Measurements from ENCODE around the gene SIRT6.
"Not testable (repeated sequence)": the region's sequence is repeated elsewhere in the genome, so short reads cannot be mapped to it uniquely, and the experiment has no call there.

SIRT6 gene

GRCh38 chr19:4182084-4182810, at the start of gene SIRT6, which contains the start of gene ANKRD24:
Gene SIRT6, minus strand, starts transcription at chr19:4182563. Its CDS starts 24 bp downstream, at chr19:4182539.
Gene ANKRD24, plus strand, starts transcription at chr19:4182689. Its CDS starts 3,737 bp downstream, at chr19:4186426.
- DNase-seq (ENCODE audit: low read depth), result peak; percentile 87

DNA sequence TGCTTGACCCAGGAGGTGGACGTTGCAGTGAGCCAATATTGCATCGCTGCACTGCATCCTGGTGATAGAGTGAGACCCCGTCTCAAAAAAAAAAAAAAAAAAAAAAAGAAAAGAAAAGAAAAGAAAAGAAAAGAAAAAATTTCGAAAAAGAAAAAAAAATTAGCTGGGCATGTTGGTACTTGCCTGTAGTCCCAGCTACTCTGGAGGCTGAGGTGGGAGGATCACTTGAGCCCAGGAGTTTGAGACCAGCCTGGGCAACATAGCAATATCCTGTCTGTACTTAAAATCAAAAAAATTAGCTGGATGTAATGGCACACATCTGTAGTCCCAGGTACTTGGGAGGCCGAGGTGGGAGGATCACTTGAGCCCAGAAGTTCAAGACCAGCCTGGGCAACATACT, 49.8 kb upstream of the SIRT6 start:
- DNase-seq (ENCODE audit: low read depth), result not testable (repeated sequence)

DNA sequence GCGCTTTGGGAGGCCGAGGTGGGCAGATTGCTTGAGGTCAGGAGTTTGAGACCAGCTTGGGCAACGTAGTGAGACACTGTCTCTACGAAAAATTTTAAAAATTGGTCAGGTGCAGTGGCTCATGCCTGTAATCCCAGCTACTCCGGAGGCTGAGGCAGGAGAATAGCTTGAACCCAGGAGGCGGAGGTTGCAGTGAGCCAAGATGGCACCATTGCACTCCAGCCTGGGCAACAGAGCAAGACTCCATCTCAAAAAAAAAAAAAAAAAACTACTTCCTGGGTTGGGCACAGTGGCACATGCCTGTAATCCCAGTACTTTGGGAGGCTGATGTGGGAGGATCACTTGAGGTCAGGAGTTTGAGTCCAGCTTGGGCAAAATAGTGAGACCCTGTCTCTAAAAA, 49.2 kb upstream of the SIRT6 start:
- not testable (repeated sequence) for DNase-seq (ENCODE audit: low read depth)

GRCh38 chr19:4230237-4230636, 47.9 kb upstream of the SIRT6 start:
- DNase-seq (ENCODE audit: low read depth), result not testable (repeated sequence)

DNA sequence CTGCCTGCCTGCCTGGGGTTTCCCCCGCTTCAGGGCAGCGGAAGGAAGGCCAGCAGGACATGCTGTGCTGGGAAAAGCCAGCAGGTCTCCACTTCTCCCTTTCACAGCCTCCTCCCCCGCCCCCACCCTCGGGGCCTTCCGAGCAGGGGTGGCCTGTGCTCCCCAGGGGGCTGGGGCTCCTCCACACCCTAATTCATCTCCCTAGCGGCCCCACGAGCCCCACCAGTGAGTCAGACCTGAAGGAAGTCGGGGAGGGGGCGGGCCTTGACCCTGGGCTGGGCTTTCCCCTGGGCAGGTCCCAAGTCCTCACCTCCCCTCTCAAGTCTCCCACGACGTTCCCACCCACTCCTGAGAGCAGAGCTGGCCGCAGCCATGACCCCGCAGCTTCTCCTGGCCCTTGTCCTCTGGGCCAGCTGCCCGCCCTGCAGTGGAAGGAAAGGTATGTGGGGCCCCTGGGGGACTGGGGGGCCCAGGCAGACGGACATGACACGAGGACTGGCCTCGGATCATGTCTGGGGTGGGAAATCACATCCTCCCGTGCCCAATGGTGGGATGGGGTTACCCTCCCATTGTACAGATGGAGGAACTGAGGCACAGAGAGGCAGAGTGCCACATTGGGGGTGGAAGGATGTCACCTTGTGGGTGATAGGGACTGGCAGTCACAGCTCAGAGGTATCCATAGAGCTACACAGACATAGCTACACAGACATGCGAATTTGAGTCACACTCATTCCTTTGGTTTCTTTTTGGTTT, 47.0 kb upstream of the SIRT6 start, which contains the start of gene EBI3:
TSS of gene EBI3 (plus strand) at position 345 of the 753 bp plus-strand sequence. CDS start at position 373, 28 bp downstream.
- no peak for DNase-seq (ENCODE audit: low read depth)

GRCh38 chr19:4228765-4229178, 46.4 kb upstream of the SIRT6 start:
- no peak for DNase-seq (ENCODE audit: low read depth)

- DNase-seq (ENCODE audit: low read depth), result no peak
These were observed 45.4 kb upstream of the SIRT6 start for GRCh38 chr19:4227771-4228170.

DNA sequence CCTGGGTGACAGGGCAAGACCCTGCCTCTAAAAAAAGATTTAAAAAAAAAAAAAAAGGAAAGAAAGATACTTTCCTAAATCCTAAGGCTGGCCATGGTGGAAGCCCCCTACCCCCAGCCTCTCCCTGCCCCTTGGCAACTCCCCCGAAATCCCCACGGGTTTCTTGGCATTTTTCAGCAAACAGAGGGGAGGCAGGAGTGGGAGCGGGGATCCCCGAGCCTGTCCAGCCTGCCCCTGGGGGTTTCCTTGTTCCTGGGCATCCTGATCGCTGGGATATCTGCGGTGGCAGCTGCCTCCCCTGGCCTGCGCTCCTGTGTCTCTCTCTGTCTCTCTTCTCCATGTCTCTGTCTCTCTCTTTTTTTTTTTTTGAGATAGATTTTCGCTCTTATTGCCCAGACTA, 43.5 kb upstream of the SIRT6 start:
- no peak for DNase-seq (ENCODE audit: low read depth)

GRCh38 chr19:4224470-4224869, 42.1 kb upstream of the SIRT6 start:
- DNase-seq (ENCODE audit: low read depth), result no peak

DNA sequence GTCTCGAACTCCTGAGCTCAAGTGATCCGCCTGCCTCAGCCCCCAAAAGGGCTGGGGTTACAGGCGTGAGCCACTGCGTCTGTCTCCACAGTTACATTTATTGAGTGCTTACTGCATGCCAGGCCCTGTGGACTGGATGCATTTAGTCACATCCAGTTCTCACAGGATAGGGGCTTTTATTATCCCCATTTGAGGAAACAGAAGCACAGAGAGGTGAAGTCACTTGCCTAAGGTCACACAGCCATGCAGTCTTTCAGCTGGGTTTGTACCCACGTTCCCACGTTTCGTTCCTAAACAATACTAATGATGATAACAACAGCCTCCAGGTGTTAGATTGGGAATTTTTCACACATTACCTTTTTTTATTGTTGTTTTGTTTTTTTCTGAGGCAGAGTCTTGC, 37.8 kb upstream of the SIRT6 start:
- DNase-seq (ENCODE audit: low read depth), result no peak

- not testable (repeated sequence) for DNase-seq (ENCODE audit: low read depth)
These were observed 36.2 kb upstream of the SIRT6 start for GRCh38 chr19:4218523-4218922.

- DNase-seq (ENCODE audit: low read depth), result no peak
These were observed 35.3 kb upstream of the SIRT6 start for GRCh38 chr19:4217429-4218264.

DNA sequence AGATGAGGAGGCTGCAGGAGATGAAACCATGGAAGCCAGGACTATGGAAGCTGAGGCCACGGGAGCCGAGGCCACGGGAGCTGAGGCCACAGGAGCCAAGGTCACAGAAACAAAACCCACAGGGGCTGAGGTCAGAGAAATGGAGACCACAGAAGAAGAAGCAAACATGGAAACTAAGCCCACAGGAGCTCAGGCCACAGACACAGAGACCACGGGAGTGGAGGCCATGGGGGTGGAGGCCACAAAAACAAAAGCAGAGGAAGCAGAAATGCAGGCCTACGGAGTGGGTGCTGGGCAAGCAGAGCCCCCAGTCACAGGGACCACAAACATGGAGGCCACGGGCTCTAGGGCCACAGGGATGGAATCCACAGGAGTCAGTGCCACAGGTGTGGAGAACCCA, 34.5 kb upstream of the SIRT6 start:
- DNase-seq (ENCODE audit: low read depth), result no peak

GRCh38 chr19:4215807-4216206, 33.4 kb upstream of the SIRT6 start:
- DNase-seq (ENCODE audit: low read depth), result no peak

- DNase-seq (ENCODE audit: low read depth), result no peak
These were observed 30.8 kb upstream of the SIRT6 start for GRCh38 chr19:4213116-4213515.

- no peak for DNase-seq (ENCODE audit: low read depth)
These were observed 27.9 kb upstream of the SIRT6 start for GRCh38 chr19:4210166-4210731.

- no peak for DNase-seq (ENCODE audit: low read depth)
These were observed 26.2 kb upstream of the SIRT6 start for GRCh38 chr19:4208385-4209094.

DNA sequence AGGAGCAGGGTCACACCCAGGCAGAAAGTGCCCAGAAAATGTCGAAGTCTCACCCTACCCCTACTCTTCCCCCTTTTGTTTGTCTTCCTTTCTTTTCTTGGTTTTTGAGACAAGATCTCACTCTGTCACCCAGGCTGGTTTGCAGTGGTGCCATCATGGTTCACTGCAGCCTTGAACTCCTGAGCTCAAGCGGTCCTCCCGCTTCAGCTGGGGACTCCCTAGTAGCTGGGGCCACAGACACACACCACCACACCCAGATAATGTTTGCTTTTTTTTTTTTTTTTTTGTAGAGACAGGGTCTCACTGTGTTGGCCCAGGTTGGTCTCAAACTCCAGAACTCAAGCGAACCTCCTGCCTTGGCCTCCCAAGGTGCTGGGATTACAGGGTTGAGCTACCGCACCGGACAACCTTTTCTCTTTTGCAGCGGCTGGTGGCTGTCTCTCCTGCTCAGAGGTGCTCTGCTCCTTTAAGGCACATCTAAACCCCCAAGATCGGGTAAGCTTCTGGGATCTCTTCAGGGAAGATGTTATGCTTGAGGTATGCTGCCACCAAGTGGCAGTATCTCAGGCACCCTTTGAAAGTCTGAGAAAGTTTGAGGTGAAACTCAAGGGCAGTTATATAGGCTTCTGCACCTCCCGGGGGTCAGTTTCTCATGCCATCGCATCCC, 24.6 kb upstream of the SIRT6 start:
- DNase-seq (ENCODE audit: low read depth), result no peak

DNA sequence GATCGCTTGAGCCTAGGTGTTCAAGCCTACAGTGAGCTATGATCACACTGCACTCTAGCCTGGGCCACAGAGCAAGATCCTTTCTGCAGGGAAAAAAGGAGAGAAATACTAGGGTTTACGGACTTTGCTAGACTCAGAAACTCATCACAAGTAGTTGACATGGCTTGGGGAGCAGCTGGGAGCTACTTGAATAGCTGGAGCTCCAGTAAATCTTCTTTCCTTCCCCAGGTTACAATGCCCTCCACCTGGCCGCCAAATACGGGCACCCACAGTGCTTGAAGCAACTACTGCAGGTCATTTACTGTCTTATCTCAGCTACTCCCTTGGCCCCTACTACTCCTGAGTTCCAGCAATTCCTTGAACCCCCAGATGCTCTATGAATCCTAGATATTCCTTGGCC, 19.4 kb upstream of the SIRT6 start:
- no peak for DNase-seq (ENCODE audit: low read depth)

- DNase-seq (ENCODE audit: low read depth), result no peak
These were observed 18.7 kb upstream of the SIRT6 start for GRCh38 chr19:4200940-4201542.
